Choroid plexus epithelial cell (primary cell): ENCODE results near the gene CPSF4.

Experiments used
- DNase-seq: peaks from one replicate; pipeline ENCODE4 v3.0.0-alpha.2; 2010; ENCODE audit warnings: low read depth
- H3K4me3 ChIP-seq: 2 replicates; pipeline ENCODE4 v1.5.1; 2011; ENCODE audit warnings: low read depth, mild to moderate bottlenecking, control low read depth, low read length, moderate library complexity
- CTCF ChIP-seq: conservative IDR thresholded peaks from 2 replicates; pipeline ENCODE4 v1.5.1; 2011; ENCODE audit warnings: low read depth, mild to moderate bottlenecking, control low read depth, inconsistent platforms, low read length, moderate library complexity

Gene CPSF4

GRCh38 chr7:99402854-99403253, 35.9 kb upstream of the CPSF4 start:
- no peak for TF ChIP-seq CTCF
- no peak overlapping the region for H3K4me3 ChIP-seq
- no peak for DNase-seq

DNA sequence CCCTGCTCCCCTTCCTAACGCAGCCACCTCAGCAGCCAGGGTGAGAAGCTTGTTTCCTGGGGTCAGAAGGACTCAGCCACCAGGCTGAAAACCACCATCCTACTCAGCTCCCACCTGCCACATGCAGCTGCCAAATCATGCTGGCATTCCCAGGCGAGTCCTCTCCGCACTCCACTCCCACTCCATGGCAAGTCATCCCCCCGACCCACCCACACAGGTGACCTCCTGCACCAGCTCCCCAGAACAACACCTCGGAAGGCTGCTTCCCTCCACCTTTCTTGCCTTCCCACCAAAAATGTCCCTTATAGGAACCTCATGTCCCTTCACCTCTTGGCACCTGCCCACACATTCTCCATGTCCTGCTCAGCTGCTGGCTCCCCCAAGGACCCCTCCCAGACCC, 35.0 kb upstream of the CPSF4 start:
- no peak for TF ChIP-seq CTCF
- DNase-seq = no peak
- H3K4me3 ChIP-seq = no peak overlapping the region

DNA sequence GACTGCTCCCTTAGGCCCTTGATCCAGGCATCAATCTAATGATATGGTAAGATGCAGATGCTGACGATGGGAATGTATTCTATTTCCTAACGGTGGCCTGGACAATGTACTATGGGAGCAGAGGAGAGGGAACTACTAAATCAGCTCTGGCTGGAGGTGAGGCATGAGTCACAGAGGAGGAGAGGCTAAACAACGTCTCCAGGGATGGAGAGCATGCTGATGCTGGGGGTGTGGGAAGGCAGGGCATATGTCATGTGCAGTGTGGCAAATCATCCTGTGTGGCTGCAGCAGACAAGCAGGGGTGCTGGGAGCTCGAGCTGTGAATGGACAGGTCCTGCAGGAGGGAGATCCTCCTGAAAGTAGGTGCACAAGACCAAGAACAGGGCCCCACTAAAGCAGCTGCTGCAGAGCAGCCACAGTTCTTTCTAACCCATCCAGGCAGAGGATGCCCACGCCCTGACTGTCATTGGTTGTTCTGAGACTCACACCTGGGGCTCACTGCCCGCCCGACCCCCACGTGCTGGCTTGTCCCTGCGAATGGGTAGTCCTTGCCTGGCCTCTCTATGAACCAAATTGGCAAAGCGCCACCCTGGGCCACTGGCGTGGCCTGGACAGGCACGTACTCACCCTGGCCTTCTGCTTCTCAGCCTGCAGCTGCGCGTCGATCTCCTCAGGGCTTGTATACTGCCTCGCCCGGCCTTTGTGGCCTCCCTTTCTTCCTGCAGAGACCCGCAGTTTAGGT, 34.3 kb upstream of the CPSF4 start:
- no peak for TF ChIP-seq CTCF
- H3K4me3 ChIP-seq = no peak overlapping the region
- DNase-seq = peak; percentile 42

DNA sequence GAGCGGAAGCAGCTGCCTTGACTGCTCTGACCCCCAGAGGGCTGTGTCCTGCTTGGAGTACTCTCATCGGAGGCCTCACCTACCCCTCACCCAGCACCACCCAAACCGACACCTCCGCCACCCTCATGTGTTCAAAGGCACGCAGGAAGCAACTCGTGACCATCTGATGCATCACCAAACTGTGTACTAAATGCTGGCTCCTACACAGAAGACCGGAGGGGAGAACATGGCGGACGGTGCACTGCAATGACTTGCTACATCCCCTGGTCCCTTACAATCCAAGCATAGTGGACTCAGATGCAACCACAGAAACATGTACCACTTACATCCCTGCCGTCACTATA, 33.8 kb upstream of the CPSF4 start:
- no peak overlapping the region for H3K4me3 ChIP-seq
- DNase-seq = no peak
- TF ChIP-seq CTCF = no peak

- DNase-seq = no peak
- no peak for TF ChIP-seq CTCF
- H3K4me3 ChIP-seq = no peak overlapping the region
Measured at GRCh38 chr7:99406557-99406956, 32.2 kb upstream of the CPSF4 start.

- no peak for TF ChIP-seq CTCF
- peak overlapping the region; percentile 100 for H3K4me3 ChIP-seq
- DNase-seq = peak; percentile 79
Measured at GRCh38 chr7:99407872-99408378, 30.8 kb upstream of the CPSF4 start.

DNA sequence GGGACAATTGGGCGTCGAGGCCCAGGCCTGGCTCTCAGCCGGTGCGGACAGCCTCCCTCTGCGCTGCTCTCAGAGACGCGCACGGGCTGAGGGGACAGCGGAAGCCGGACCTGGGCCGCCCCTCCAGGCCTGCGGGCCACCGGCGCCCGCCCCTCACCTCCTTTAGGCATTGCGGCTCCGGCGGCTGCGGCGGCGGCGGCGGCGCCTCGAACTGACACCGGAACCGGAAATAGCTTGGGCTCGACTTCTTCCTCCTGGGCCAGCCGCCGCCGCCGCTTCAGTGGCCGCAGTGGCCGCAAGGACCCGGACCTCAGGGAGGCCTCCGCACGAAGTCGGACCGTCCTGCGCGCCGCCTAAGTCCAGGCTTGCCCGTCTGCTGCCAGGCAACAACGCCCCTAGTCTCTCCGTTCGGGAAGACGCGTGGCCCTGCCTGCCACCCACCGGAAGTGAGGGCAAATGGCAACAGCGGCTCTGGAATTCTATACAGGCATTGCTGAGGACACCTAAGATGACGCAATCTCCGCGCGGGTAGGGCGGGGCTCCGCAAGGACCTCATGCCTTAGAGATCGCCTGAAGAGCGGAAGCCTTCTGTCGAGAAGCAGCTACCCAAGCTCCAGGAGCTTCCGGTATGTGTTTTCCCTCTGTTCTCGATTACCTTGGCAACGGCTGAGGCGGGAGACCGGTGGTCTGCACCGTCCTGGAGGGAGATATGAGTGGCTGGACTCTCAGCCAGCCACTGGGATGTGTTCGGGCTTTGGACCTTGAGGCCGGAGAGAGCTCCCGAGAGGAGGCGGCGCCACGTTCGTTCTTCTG, 30.2 kb upstream of the CPSF4 start, which contains the start of the genes BUD31 and PDAP1:
BUD31 (plus strand) TSS at position 591 of the 813 bp plus-strand sequence. CDS start 2,124 bp downstream, outside the sequence.
PDAP1 (minus strand) TSS at position 219 of the 813 bp plus-strand sequence; CDS start at position 170, 49 bp downstream.
- H3K4me3 ChIP-seq = peak within 1 kb of the TSS; percentile 100
- no peak for TF ChIP-seq CTCF
- DNase-seq = peak; percentile 97
